ENCODE results near the gene FBXO24. TPM values are rescaled to one million over a fixed set of nuclear protein-coding genes. Genes with fewer than 3 reads are reported as not detected.

FBXO24 gene
- total and polyA plus RNA-seq, 2 of the 8 experiments (the other 6 are each of a cell fraction or from before 2014, with no cell fraction given): 0.35 to 0.57 TPM

GRCh38 chr7:100641860-100642533 is 55.9 kb downstream of the FBXO24 start:
- Histone ChIP-seq H3K79me1 (ENCODE audit: low read depth, low read length) (no peaks in the 10 kb centered on the region), H3K4me2 (ENCODE audit: insufficient read depth in 1 of 2, low read depth in 2 of 2, low read length in 2 of 2) (peak overlapping the region; percentile 7 to 40; a peak in 1 of 4 replicates), H2BK12ac (ENCODE audit: low read depth, low read length) (no peak overlapping the region; the same call in 1 of the 2 replicates), H2BK120ac (replicated peaks; ENCODE audit: low read depth, low read length) (no peak overlapping the region), H4K8ac (ENCODE audit: extremely low read depth, insufficient read depth, low read length) (no peak overlapping the region), H3K9me3 (ENCODE audit: insufficient read depth in 2 of 2, low read depth in 1 of 2, low read length in 1 of 2) (no peaks in the 10 kb centered on the region), H3K23ac (ENCODE audit: insufficient read length) (no peak overlapping the region), H3K4me1 (replicated peaks in 1 of 4; ENCODE audit: control insufficient read depth in 3 of 4, insufficient read depth in 4 of 4, low read length in 3 of 4) (peaks cover 0 to 29% (median 16%) of the 10 kb centered on the region in 4 experiments; a peak in 6 of 7 replicates), H4K20me1 (replicated peaks in 1 of 2; ENCODE audit: control insufficient read depth in 1 of 2, insufficient read depth in 2 of 2, low read length in 2 of 2) (no peaks in the 10 kb centered on the region), H4K91ac (replicated peaks; ENCODE audit: insufficient read length, low read length) (no peak overlapping the region), H3K27me3 (replicated peaks in 1 of 4; ENCODE audit: control insufficient read depth in 3 of 4, extremely low read depth in 1 of 4, insufficient read depth in 3 of 4, low read length in 3 of 4) (no peaks in the 10 kb centered on the region), H3K4me3 (ENCODE audit: extremely low read depth in 1 of 4, insufficient read depth in 2 of 4, low read depth in 3 of 4, low read length in 4 of 4) (no peak overlapping the region), H3K36me3 (ENCODE audit: control insufficient read depth in 2 of 4, insufficient read depth in 4 of 4, low read length in 3 of 4) (no peaks in the 10 kb centered on the region), H2BK15ac (ENCODE audit: low read length) (no peak overlapping the region), H2AFZ (ENCODE audit: low read length) (no peak overlapping the region), H2BK5ac (ENCODE audit: low read depth, low read length) (no peak overlapping the region), H3K9ac (replicated peaks in 1 of 4; ENCODE audit: extremely low read depth in 1 of 4, low read depth in 3 of 4, low read length in 3 of 4) (no peak overlapping the region), H3K27ac (ENCODE audit: low read depth, low read length) (no peak overlapping the region), H2BK20ac (ENCODE audit: low read length) (no peak overlapping the region), H3K23me2 (ENCODE audit: low read depth, low read length) (peaks cover 2% of the 10 kb centered on the region; the same call in 1 of the 2 replicates), H3K79me2 (ENCODE audit: control insufficient read depth in 1 of 2, insufficient read depth in 2 of 2, low read length in 2 of 2) (no peaks in the 10 kb centered on the region), H3K18ac (ENCODE audit: extremely low read depth, low read length) (no peak overlapping the region), H4K5ac (ENCODE audit: insufficient read length, low read depth, low read length) (no peak overlapping the region), H3K4ac (replicated peaks; ENCODE audit: insufficient read length, low read depth, low read length) (no peak overlapping the region), H3K56ac (replicated peaks; ENCODE audit: insufficient read length, low read depth, low read length) (no peak overlapping the region), H2AK5ac (ENCODE audit: low read depth, low read length) (no peak overlapping the region; the same call in 1 of the 2 replicates), H3K14ac (ENCODE audit: insufficient read length) (no peak overlapping the region)
- no peak for DNase-seq (ENCODE audit: low read depth in 1 of 2, low spot score in 2 of 2)
- CTCF ChIA-PET (ENCODE audit: partially characterized antibody): interaction anchor here (0.6 to 1.9 kb wide), 15 partner anchors 8 to 453 kb away, joined by 3 to 13 read pairs (median 3); no protein-coding TSS in a partner anchor
- POLR2A ChIA-PET (ENCODE audit: partially characterized antibody): interaction anchor here (0.6 to 2.0 kb wide), 6 partner anchors 13 to 185 kb away, joined by 3 to 5 read pairs (median 4); partner anchors contain the start of gene ACTL6B
- 90% methylated on average over 10 of the region's 10 CpGs; no CpG with 5 or more reads in 1 of the 2 experiments for WGBS, 2 experiments (ENCODE audit: extremely low coverage in 1 of 2, insufficient coverage in 1 of 2, insufficient read length in 1 of 2, insufficient replicate concordance in 2 of 2, low coverage in 1 of 2, low lambda C conversion rate in 2 of 2, missing lambda C conversion rate in 1 of 2)
- no peak for TF ChIP-seq BRCA1 (IDR thresholded peaks at IDR 0.05; ENCODE audit: low read depth, low read length)
- no peak for TF ChIP-seq CBX8 (IDR thresholded peaks at IDR 0.05; ENCODE audit: borderline replicate concordance, low read depth, low read length)
- peak in 2 of 3 experiments; percentile 11 to 14; a peak in 2 of 4 replicates for TF ChIP-seq CTCF (IDR thresholded peaks at IDR 0.05; ENCODE audit: control extremely low read depth in 1 of 3, insufficient read depth in 1 of 3, low read depth in 1 of 3, low read length in 3 of 3)
- FAIRE-seq: no peak

Measured in H1 (cell line).